ENCODE measurements around the gene CENPS. TPM values are rescaled to one million over a fixed set of nuclear protein-coding genes. Genes with fewer than 3 reads are reported as not detected.

CENPS gene
- total and polyA plus RNA-seq, 9 of the 15 experiments (the other 6 are each of a cell fraction or from before 2014, with no cell fraction given): 10.2 to 36.0 (median 26.0) TPM

DNA sequence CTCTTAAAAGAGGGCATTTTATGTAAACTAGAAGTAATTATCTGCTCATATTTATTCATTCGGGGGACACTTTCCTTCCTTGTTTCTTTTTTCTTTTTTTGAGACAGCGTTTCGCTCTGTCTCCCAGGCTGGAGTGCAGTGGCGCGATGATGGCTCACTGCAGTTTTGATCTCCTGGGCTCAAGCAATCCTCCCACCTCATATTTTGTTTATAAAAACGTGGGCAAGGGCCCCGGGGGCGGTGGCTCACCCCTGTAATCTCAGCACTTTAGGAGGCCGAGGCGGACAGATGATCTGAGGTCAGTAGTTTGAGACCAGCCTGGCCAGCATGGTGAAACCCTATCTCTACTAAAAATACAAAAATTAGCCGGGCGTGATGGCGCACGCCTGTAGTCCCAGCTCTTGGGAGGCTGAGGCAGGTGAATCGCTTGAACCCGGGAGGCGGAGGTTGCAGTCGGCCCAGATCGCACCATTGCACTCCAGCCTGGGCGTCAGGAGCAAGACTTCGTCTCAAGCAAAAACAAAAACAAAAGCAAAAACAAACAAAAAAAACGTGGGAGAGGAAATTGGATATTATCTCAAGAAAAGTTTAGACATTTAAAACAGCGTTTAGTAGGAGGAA, 43.0 kb downstream of the CENPS start (continued):
- TF ChIP-seq, protein P1, sequence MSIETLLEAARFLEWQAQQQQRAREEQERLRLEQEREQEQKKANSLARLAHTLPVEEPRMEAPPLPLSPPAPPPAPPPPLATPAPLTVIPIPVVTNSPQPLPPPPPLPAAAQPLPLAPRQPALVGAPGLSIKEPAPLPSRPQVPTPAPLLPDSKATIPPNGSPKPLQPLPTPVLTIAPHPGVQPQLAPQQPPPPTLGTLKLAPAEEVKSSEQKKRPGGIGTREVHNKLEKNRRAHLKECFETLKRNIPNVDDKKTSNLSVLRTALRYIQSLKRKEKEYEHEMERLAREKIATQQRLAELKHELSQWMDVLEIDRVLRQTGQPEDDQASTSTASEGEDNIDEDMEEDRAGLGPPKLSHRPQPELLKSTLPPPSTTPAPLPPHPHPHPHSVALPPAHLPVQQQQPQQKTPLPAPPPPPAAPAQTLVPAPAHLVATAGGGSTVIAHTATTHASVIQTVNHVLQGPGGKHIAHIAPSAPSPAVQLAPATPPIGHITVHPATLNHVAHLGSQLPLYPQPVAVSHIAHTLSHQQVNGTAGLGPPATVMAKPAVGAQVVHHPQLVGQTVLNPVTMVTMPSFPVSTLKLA (conservative IDR thresholded peaks at IDR 0.05): no peak
- TF ChIP-seq FOXA3 (CRISPR knock-in tag; conservative IDR thresholded peaks at IDR 0.05 in 1 of 2, IDR thresholded peaks at IDR 0.05 in 1 of 2): no peak
- no peak for TF ChIP-seq MECOM (CRISPR knock-in tag; IDR thresholded peaks at IDR 0.05)
- TF ChIP-seq PURB (CRISPR knock-in tag; IDR thresholded peaks at IDR 0.05; ENCODE audit: low read depth): no peak
- no peak for TF ChIP-seq ATF1 (CRISPR knock-in tag; IDR thresholded peaks at IDR 0.05)
- TF ChIP-seq ATF1 (tag; IDR thresholded peaks at IDR 0.05): no peak
- TF ChIP-seq COPS2 (conservative IDR thresholded peaks at IDR 0.05): no peak
- TF ChIP-seq CBX5 (IDR thresholded peaks at IDR 0.05; ENCODE audit: borderline replicate concordance, low read depth): no peak
- no peak for TF ChIP-seq HCFC1 (IDR thresholded peaks at IDR 0.05; ENCODE audit: low read depth, low read length)
- no peak for TF ChIP-seq RBM17 (IDR thresholded peaks at IDR 0.05; ENCODE audit: borderline replicate concordance, low read depth, low read length)
- no peak for TF ChIP-seq SPI1 (IDR thresholded peaks at IDR 0.05; ENCODE audit: borderline replicate concordance, low read depth, low read length)
- no peak for TF ChIP-seq ZNF311 (CRISPR knock-in tag; IDR thresholded peaks at IDR 0.05)
- no peak for TF ChIP-seq ZBTB1 (CRISPR knock-in tag; IDR thresholded peaks at IDR 0.05; ENCODE audit: borderline replicate concordance, low read depth)
- TF ChIP-seq NR4A1 (CRISPR knock-in tag; IDR thresholded peaks at IDR 0.05): no peak
- TF ChIP-seq NR4A1 (tag; IDR thresholded peaks at IDR 0.05): no peak
- no peak for TF ChIP-seq ZKSCAN3 (CRISPR knock-in tag; IDR thresholded peaks at IDR 0.05)
- TF ChIP-seq, protein P2, sequence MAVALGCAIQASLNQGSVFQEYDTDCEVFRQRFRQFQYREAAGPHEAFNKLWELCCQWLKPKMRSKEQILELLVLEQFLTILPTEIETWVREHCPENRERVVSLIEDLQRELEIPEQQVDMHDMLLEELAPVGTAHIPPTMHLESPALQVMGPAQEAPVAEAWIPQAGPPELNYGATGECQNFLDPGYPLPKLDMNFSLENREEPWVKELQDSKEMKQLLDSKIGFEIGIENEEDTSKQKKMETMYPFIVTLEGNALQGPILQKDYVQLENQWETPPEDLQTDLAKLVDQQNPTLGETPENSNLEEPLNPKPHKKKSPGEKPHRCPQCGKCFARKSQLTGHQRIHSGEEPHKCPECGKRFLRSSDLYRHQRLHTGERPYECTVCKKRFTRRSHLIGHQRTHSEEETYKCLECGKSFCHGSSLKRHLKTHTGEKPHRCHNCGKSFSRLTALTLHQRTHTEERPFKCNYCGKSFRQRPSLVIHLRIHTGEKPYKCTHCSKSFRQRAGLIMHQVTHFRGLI (CRISPR knock-in tag; IDR thresholded peaks at IDR 0.05): no peak
- no peak for TF ChIP-seq ZNF133 (CRISPR knock-in tag; IDR thresholded peaks at IDR 0.05)
- peak; percentile 35 for TF ChIP-seq BRD9 (IDR thresholded peaks at IDR 0.05; ENCODE audit: low read depth, partially characterized antibody)
- no peak for TF ChIP-seq RBM34 (IDR thresholded peaks at IDR 0.05; ENCODE audit: borderline replicate concordance, insufficient read depth, low read length)
- TF ChIP-seq ZNF217 (CRISPR knock-in tag; IDR thresholded peaks at IDR 0.05): no peak
- TF ChIP-seq DNMT1 (IDR thresholded peaks at IDR 0.05): no peak
- no peak for TF ChIP-seq OTX1 (CRISPR knock-in tag; IDR thresholded peaks at IDR 0.05)
- TF ChIP-seq ZKSCAN1 (IDR thresholded peaks at IDR 0.05; ENCODE audit: low read depth, low read length): no peak
- TF ChIP-seq SIN3A (IDR thresholded peaks at IDR 0.05; ENCODE audit: borderline replicate concordance in 2 of 2, control insufficient read depth in 1 of 2, low read depth in 2 of 2, low read length in 2 of 2): no peak
- no peak for TF ChIP-seq KAT8 (IDR thresholded peaks at IDR 0.05; ENCODE audit: low read depth)
- TF ChIP-seq NR2C1 (IDR thresholded peaks at IDR 0.05): no peak
- no peak for TF ChIP-seq NR2C1 (tag; IDR thresholded peaks at IDR 0.05)
- TF ChIP-seq, protein P3, sequence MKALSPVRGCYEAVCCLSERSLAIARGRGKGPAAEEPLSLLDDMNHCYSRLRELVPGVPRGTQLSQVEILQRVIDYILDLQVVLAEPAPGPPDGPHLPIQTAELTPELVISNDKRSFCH (CRISPR knock-in tag; IDR thresholded peaks at IDR 0.05): no peak
- TF ChIP-seq, protein P3 (tag; IDR thresholded peaks at IDR 0.05): no peak

All from K562 (cell line).